HG02885 (cell line): ENCODE data around the gene ZNF628.

Experiments
- ATAC-seq: cut with Tn5 transposase; IDR thresholded peaks from one replicate; pipeline ENCODE4 v1.9.1; 2021; ENCODE audit warnings: mild to moderate bottlenecking; ENCODE audit not compliant: unreplicated experiment, poor library complexity

ZNF628 gene

GRCh38 chr19:55476100-55476775 lies at the start of gene ZNF628:
Gene ZNF628 (plus strand): TSS chr19:55476617. CDS start chr19:55479911, 3,294 bp downstream.
- ATAC-seq: peak; percentile 94

GRCh38 chr19:55431183-55431582 lies 45.2 kb upstream of the ZNF628 start:
- no peak for ATAC-seq

GRCh38 chr19:55432241-55432959 lies 44.0 kb upstream of the ZNF628 start:
- no peak for ATAC-seq

- ATAC-seq: no peak
Measured at GRCh38 chr19:55433292-55433691, 43.1 kb upstream of the ZNF628 start.

GRCh38 chr19:55434356-55434919 lies 42.0 kb upstream of the ZNF628 start:
- no peak for ATAC-seq

GRCh38 chr19:55435020-55435419 lies 41.4 kb upstream of the ZNF628 start:
- ATAC-seq: no peak

- ATAC-seq: no peak
Measured at GRCh38 chr19:55436847-55437246, 39.6 kb upstream of the ZNF628 start.

- no peak for ATAC-seq
Measured at GRCh38 chr19:55437410-55437809, 39.0 kb upstream of the ZNF628 start.

GRCh38 chr19:55439052-55439451 lies 37.4 kb upstream of the ZNF628 start:
- no peak for ATAC-seq

- ATAC-seq: no peak
Measured at GRCh38 chr19:55440411-55441105, 35.9 kb upstream of the ZNF628 start.

- ATAC-seq: no peak
Measured at GRCh38 chr19:55441319-55441691, 35.1 kb upstream of the ZNF628 start.

- no peak for ATAC-seq
Measured at GRCh38 chr19:55441692-55442321, 34.6 kb upstream of the ZNF628 start.

GRCh38 chr19:55442372-55442961 lies 34.0 kb upstream of the ZNF628 start:
- no peak for ATAC-seq

- ATAC-seq: no peak
Measured at GRCh38 chr19:55443045-55443823, 33.2 kb upstream of the ZNF628 start, which contains the start of gene SHISA7. Gene SHISA7 (minus strand): TSS chr19:55443300. CDS start chr19:55442863, 437 bp downstream.

- no peak for ATAC-seq
Measured at GRCh38 chr19:55443824-55444480, 32.5 kb upstream of the ZNF628 start.

- no peak for ATAC-seq
Measured at GRCh38 chr19:55444646-55445045, 31.8 kb upstream of the ZNF628 start.

- no peak for ATAC-seq
Measured at GRCh38 chr19:55446060-55446459, 30.4 kb upstream of the ZNF628 start.

- ATAC-seq: no peak
Measured at GRCh38 chr19:55447421-55448174, 28.8 kb upstream of the ZNF628 start.
